Measurements from ENCODE around the gene SLC38A11.

Gene SLC38A11

DNA sequence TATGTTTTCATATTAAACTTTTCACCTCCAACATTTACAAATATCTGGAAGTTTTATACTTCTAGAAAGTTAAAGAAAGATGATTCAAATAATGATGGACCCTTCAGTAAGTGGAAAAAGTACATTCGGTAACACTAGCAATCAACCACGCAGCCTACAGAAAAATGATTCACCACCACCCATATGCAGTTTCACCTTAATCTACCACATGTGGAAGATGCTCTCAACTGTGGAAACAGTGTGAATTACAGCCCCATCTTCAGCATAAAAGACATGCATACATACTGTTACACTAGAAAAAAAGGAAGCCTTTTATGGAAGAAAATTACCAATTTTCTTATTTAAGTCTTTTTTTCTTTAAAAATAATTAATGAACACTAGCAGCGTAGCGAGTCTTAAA, 1.1 kb downstream of the SLC38A11 start:
- no peak for DNase-seq (ENCODE audit: low spot score in 2 of 2)
- H3K9me3 ChIP-seq: no peaks in the 10 kb centered on the region
- in situ Hi-C loops (cut with MboI; ENCODE audit: low sequenced_read_pairs): no loop called here
- no peaks in the 10 kb centered on the region for H3K27me3 ChIP-seq (ENCODE audit: low read depth)
- H3K4me1 ChIP-seq: peaks cover 4% of the 10 kb centered on the region; the same call in 1 of the 2 replicates
- no peak overlapping the region for H3K4me3 ChIP-seq
- H3K36me3 ChIP-seq (replicated peaks): no peaks in the 10 kb centered on the region

GRCh38 chr2:164953279-164953678, 2.0 kb downstream of the SLC38A11 start:
- in situ Hi-C loops (cut with MboI; ENCODE audit: low sequenced_read_pairs): no loop called here
- no peak for DNase-seq (ENCODE audit: low spot score in 2 of 2)
- Histone ChIP-seq H3K9me3 (no peaks in the 10 kb centered on the region), H3K27me3 (ENCODE audit: low read depth) (no peaks in the 10 kb centered on the region), H3K4me1 (peaks cover 4% of the 10 kb centered on the region; the same call in 1 of the 2 replicates), H3K4me3 (no peak overlapping the region), H3K36me3 (replicated peaks) (no peaks in the 10 kb centered on the region)

GRCh38 chr2:164952057-164952702, 3.1 kb downstream of the SLC38A11 start:
- Histone ChIP-seq H3K9me3 (no peaks in the 10 kb centered on the region), H3K4me1 (peaks cover 4% of the 10 kb centered on the region; the same call in 1 of the 2 replicates), H3K36me3 (replicated peaks) (no peaks in the 10 kb centered on the region), H3K4me3 (no peak overlapping the region), H3K27me3 (ENCODE audit: low read depth) (no peaks in the 10 kb centered on the region)
- in situ Hi-C loops (cut with MboI; ENCODE audit: low sequenced_read_pairs): no loop called here
- peak in 1 of 2 experiments; percentile 54 for DNase-seq (ENCODE audit: low spot score in 2 of 2)

- DNase-seq (ENCODE audit: low spot score in 2 of 2): no peak
- in situ Hi-C loops (cut with MboI; ENCODE audit: low sequenced_read_pairs): no loop called here
- no peaks in the 10 kb centered on the region for H3K36me3 ChIP-seq (replicated peaks)
- H3K9me3 ChIP-seq: no peaks in the 10 kb centered on the region
- no peaks in the 10 kb centered on the region for H3K27me3 ChIP-seq (ENCODE audit: low read depth)
- no peak overlapping the region for H3K4me3 ChIP-seq
- H3K4me1 ChIP-seq: peaks cover 4% of the 10 kb centered on the region; the same call in 1 of the 2 replicates
Measured at GRCh38 chr2:164948540-164948939, 6.8 kb downstream of the SLC38A11 start.

DNA sequence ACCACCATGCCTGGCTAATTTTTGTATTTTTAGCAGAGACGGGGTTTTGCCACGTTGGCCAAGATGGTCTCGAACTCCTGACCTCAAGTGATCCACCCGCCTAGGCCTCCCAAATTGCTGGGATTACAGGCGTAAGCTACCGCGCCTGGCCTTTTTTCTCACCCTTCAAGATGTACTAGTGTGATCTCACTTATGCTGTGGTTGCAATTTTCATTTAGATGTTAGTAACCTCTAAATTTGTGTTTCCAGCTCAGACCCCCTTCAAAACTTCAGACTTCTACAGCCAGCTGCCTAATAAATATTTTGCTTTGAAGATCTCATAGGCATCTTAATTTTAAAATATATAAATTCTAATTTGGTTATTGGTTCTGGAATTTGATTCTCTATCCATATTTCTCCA, 8.0 kb downstream of the SLC38A11 start:
- Histone ChIP-seq H3K9me3 (no peaks in the 10 kb centered on the region), H3K27me3 (ENCODE audit: low read depth) (no peaks in the 10 kb centered on the region), H3K36me3 (replicated peaks) (no peaks in the 10 kb centered on the region), H3K4me1 (peaks cover 4% of the 10 kb centered on the region; the same call in 1 of the 2 replicates), H3K4me3 (no peak overlapping the region)
- in situ Hi-C loops (cut with MboI; ENCODE audit: low sequenced_read_pairs): no loop called here
- DNase-seq (ENCODE audit: low spot score in 2 of 2): no peak

DNA sequence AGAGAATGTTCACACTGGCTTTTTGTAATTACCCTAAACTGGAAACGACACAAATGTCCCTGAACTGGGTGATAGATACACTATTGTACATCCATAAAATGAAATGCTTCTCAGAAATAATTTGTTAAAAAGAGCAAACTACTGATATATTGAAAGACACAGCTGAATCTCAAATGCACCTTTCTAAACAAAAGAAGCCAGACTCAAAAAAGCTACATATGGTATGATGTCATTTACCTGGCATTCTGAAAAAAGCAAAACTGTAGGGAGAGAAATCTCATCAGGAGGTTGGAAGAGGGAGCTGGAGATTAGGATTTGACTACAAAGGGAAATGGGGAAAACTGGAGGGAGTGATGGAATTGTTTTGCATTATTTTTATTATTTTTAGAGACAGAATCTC, 12.0 kb downstream of the SLC38A11 start:
- no peaks in the 10 kb centered on the region for H3K27me3 ChIP-seq (ENCODE audit: low read depth)
- H3K4me3 ChIP-seq: no peak overlapping the region
- H3K9me3 ChIP-seq: no peaks in the 10 kb centered on the region
- no peaks in the 10 kb centered on the region for H3K4me1 ChIP-seq
- in situ Hi-C loops (cut with MboI; ENCODE audit: low sequenced_read_pairs): no loop called here
- no peaks in the 10 kb centered on the region for H3K36me3 ChIP-seq (replicated peaks)
- no peak for DNase-seq (ENCODE audit: low spot score in 2 of 2)

DNA sequence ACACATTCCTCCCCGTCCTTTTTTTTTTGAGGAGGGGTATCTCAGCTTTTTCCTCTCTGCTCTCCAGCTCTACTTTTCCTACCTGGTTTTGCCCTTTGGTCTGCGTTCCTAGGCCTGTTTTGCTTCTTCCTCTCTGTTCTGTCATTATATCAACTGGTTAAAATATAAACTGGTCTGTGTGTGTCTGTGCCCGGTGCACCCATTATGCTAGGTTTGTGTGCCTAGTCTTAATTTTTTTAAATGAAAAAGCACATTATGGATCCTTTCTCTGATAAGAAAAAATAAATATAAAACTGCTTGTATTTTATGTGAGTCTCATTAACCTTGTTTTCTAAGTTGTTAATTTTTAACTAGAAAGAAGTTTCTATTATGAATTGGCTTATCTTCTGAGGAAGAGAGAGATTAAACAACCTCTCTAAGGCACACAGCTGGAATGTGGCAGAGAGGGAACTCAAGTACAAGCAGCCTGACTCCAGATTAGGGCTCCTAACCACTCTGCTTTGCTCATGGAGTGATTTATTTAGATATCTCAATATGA, 17.4 kb downstream of the SLC38A11 start:
- peaks cover 15% of the 10 kb centered on the region for H3K4me1 ChIP-seq
- no peak for DNase-seq (ENCODE audit: low spot score in 2 of 2)
- H3K4me3 ChIP-seq: no peak overlapping the region
- no peaks in the 10 kb centered on the region for H3K36me3 ChIP-seq (replicated peaks)
- H3K9me3 ChIP-seq: no peaks in the 10 kb centered on the region
- H3K27me3 ChIP-seq (ENCODE audit: low read depth): no peaks in the 10 kb centered on the region
- in situ Hi-C loops (cut with MboI; ENCODE audit: low sequenced_read_pairs): no loop called here

- no peaks in the 10 kb centered on the region for H3K27me3 ChIP-seq (ENCODE audit: low read depth)
- in situ Hi-C loops (cut with MboI; ENCODE audit: low sequenced_read_pairs): no loop called here
- H3K36me3 ChIP-seq (replicated peaks): no peaks in the 10 kb centered on the region
- H3K4me3 ChIP-seq: no peak overlapping the region
- no peaks in the 10 kb centered on the region for H3K9me3 ChIP-seq
- no peak for DNase-seq (ENCODE audit: low spot score in 2 of 2)
- H3K4me1 ChIP-seq: peaks cover 15% of the 10 kb centered on the region
Measured at GRCh38 chr2:164935118-164936101, 19.9 kb downstream of the SLC38A11 start.

DNA sequence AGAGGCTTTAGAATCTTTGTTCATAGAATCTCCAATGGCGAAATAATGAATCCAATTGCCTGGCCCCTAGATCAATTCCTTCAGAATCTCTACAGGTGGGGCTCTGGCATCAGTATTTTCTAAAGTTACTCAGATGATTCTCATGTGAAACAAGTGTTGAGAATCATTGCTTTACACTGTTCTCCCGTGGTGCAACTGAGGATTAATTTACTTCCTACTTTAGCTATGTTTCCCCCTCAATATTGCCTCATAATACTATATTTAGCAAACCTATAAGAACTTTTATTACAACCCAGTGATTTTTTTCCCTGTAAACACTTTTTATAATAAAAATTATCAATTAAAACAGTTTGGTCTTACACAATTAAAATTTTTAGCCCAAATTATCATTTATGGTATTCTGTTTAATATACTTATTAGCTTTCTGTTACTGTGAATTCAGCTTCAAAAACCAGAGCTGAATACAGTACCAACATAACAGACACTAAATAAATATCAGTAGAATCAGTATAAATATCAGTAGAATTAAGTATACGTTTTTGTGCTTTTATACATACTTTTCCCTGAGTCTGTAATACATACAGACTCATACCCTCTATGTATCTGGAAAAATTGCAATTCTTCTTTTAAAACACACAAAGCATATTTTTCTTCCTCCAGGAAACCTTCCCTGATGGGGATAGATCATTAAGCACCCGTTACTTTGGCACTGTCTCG, 20.8 kb downstream of the SLC38A11 start:
- peaks cover 15% of the 10 kb centered on the region for H3K4me1 ChIP-seq
- H3K36me3 ChIP-seq (replicated peaks): no peaks in the 10 kb centered on the region
- H3K9me3 ChIP-seq: peaks cover 2% of the 10 kb centered on the region; the same call in 1 of the 2 replicates
- no peaks in the 10 kb centered on the region for H3K27me3 ChIP-seq (ENCODE audit: low read depth)
- H3K4me3 ChIP-seq: no peak overlapping the region
- in situ Hi-C loops (cut with MboI; ENCODE audit: low sequenced_read_pairs): no loop called here
- no peak for DNase-seq (ENCODE audit: low spot score in 2 of 2)

- H3K9me3 ChIP-seq: peaks cover 2% of the 10 kb centered on the region; the same call in 1 of the 2 replicates
- H3K4me1 ChIP-seq: peaks cover 19% of the 10 kb centered on the region
- no peaks in the 10 kb centered on the region for H3K27me3 ChIP-seq (ENCODE audit: low read depth)
- no peak overlapping the region for H3K4me3 ChIP-seq
- no peaks in the 10 kb centered on the region for H3K36me3 ChIP-seq (replicated peaks)
- DNase-seq (ENCODE audit: low spot score in 2 of 2): no peak
- in situ Hi-C loops (cut with MboI; ENCODE audit: low sequenced_read_pairs): no loop called here
Measured at GRCh38 chr2:164933671-164934189, 21.6 kb downstream of the SLC38A11 start.

DNA sequence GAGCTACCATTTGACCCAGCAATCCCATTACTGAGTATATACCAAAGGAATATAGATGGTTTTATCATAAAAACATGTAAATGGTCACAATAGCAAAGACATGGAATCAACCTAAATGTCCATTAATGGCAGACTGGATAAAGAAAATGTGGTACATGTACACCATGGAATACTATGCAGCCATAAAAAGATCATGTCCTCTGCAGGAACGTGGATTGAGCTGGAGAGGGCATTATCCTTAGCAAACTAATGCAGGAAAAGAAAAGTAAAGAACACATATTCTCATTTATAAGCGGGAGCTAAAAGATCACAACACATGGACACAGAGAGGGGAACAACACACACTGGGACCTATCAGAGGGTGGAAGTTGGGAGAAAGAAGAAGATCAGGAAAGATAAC, 22.9 kb downstream of the SLC38A11 start:
- no peak for DNase-seq (ENCODE audit: low spot score in 2 of 2)
- Histone ChIP-seq H3K4me3 (no peak overlapping the region), H3K4me1 (peaks cover 27% of the 10 kb centered on the region), H3K36me3 (replicated peaks) (no peaks in the 10 kb centered on the region), H3K27me3 (ENCODE audit: low read depth) (no peaks in the 10 kb centered on the region), H3K9me3 (peaks cover 2% of the 10 kb centered on the region; the same call in 1 of the 2 replicates)
- in situ Hi-C loops (cut with MboI; ENCODE audit: low sequenced_read_pairs): no loop called here

DNA sequence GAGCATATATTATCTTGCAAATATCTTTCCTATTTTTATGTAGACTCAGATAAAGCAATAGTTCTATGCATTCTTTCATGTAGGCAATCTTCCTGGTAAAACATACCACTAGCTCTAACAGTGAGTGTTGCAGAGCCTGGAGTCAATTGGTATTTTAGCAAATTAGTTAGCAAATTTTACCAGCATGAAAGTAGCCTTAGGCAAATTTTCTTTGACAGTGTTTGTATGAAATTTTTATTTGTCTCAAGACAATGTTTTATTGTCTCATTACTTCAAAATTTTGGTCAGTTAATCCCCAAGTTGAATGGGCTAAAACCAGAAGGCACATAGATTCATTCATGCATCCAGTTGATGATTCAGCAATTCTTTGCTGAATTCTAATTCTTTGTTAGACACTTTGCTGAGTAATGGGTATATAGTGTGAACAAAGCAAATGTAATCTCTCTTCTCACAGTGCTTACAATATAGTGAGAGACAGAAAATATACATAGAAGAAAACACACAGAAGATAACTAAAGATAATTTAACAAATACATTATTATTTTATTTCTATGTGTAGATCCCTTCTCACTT, 27.1 kb downstream of the SLC38A11 start:
- in situ Hi-C loops (cut with MboI; ENCODE audit: low sequenced_read_pairs): loop anchor here (10.0 kb wide), 1 partner anchor 193 kb away; no protein-coding TSS in a partner anchor
- no peak overlapping the region for H3K4me3 ChIP-seq
- DNase-seq (ENCODE audit: low spot score in 2 of 2): peak; percentile 55 to 100
- H3K9me3 ChIP-seq: peaks cover 2% of the 10 kb centered on the region; the same call in 1 of the 2 replicates
- H3K27me3 ChIP-seq (ENCODE audit: low read depth): no peaks in the 10 kb centered on the region
- peaks cover 16% of the 10 kb centered on the region for H3K4me1 ChIP-seq
- H3K36me3 ChIP-seq (replicated peaks): no peaks in the 10 kb centered on the region; the same call in 1 of the 2 replicates

GRCh38 chr2:164922134-164922533, 33.2 kb downstream of the SLC38A11 start:
- no peak for DNase-seq (ENCODE audit: low spot score in 2 of 2)
- in situ Hi-C loops (cut with MboI; ENCODE audit: low sequenced_read_pairs): loop anchor here (10.0 kb wide), 1 partner anchor 187 kb away; no protein-coding TSS in a partner anchor
- H3K9me3 ChIP-seq: no peaks in the 10 kb centered on the region
- H3K36me3 ChIP-seq (replicated peaks): no peaks in the 10 kb centered on the region; the same call in 1 of the 2 replicates
- peaks cover 14% of the 10 kb centered on the region for H3K4me1 ChIP-seq
- H3K4me3 ChIP-seq: no peak overlapping the region
- H3K27me3 ChIP-seq (ENCODE audit: low read depth): no peaks in the 10 kb centered on the region

Data from HAP-1 (cell line).